ENCODE results near the gene PARVB.

The PARVB gene

GRCh38 chr22:44147821-44148574 lies 123.9 kb downstream of the PARVB start:
- H3K27me3 ChIP-seq = peaks cover 0 to 18% of the 10 kb centered on the region in 2 donors
- intact Hi-C loops (cut with DNase I; ENCODE audit: low total_unique reads) = loop anchor here (5.0 kb wide), 1 partner anchor 214 kb away; no protein-coding TSS in a partner anchor
- H3K36me3 ChIP-seq = no peaks in the 10 kb centered on the region
- no peak overlapping the region for H3K4me3 ChIP-seq
- no peaks in the 10 kb centered on the region for H3K9me3 ChIP-seq
- no peak overlapping the region for H3K27ac ChIP-seq
- DNase-seq = no peak
- H3K4me1 ChIP-seq = peaks cover 0 to 12% (median 2%) of the 10 kb centered on the region in 4 donors
- TF ChIP-seq, protein P1, sequence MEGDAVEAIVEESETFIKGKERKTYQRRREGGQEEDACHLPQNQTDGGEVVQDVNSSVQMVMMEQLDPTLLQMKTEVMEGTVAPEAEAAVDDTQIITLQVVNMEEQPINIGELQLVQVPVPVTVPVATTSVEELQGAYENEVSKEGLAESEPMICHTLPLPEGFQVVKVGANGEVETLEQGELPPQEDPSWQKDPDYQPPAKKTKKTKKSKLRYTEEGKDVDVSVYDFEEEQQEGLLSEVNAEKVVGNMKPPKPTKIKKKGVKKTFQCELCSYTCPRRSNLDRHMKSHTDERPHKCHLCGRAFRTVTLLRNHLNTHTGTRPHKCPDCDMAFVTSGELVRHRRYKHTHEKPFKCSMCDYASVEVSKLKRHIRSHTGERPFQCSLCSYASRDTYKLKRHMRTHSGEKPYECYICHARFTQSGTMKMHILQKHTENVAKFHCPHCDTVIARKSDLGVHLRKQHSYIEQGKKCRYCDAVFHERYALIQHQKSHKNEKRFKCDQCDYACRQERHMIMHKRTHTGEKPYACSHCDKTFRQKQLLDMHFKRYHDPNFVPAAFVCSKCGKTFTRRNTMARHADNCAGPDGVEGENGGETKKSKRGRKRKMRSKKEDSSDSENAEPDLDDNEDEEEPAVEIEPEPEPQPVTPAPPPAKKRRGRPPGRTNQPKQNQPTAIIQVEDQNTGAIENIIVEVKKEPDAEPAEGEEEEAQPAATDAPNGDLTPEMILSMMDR (IDR thresholded peaks at IDR 0.05) = no peak

- TF ChIP-seq, protein P1 (IDR thresholded peaks at IDR 0.05) = no peak
- no peak for DNase-seq
Measured at GRCh38 chr22:44151676-44152075, 127.6 kb downstream of the PARVB start.

DNA sequence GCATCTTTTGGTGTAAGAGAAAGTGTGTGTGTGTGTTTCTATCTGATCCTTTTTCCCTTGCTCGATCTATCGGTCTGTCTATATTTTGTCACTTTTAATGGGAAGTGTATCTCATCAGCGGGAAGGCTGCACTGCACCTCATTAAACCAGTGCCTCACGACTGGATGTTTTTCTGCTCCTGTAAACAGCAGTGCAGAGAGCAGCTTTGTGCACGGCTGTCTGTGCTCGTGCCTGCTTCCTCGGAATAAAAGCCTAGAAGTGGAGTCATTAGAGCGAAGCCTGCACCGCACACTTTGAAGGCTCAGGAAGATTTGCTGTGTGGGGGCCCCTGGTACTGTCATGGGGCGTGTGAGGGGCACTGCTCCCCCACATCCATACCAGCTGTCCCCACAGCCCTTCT lies 129.6 kb downstream of the PARVB start:
- intact Hi-C loops (cut with DNase I; ENCODE audit: low total_unique reads) = no loop called here
- Histone ChIP-seq H3K4me3 (no peak overlapping the region), H3K36me3 (no peaks in the 10 kb centered on the region), H3K27me3 (peaks cover 0 to 3% of the 10 kb centered on the region in 2 donors), H3K9me3 (no peaks in the 10 kb centered on the region), H3K27ac (no peak overlapping the region), H3K4me1 (no peaks in the 10 kb centered on the region)
- DNase-seq = no peak
- TF ChIP-seq, protein P1 (IDR thresholded peaks at IDR 0.05) = no peak

More at GRCh38 chr22:44151676-44152075, 127.6 kb downstream of the PARVB start:
- peaks cover 0 to 9% of the 10 kb centered on the region in 2 donors for H3K27me3 ChIP-seq
- H3K36me3 ChIP-seq = no peaks in the 10 kb centered on the region
- H3K27ac ChIP-seq = no peak overlapping the region
- no peak overlapping the region for H3K4me3 ChIP-seq
- peaks cover 0 to 8% (median 0%) of the 10 kb centered on the region in 4 donors for H3K4me1 ChIP-seq
- intact Hi-C loops (cut with DNase I; ENCODE audit: low total_unique reads) = no loop called here
- H3K9me3 ChIP-seq = no peaks in the 10 kb centered on the region

GRCh38 chr22:44154436-44154942 lies 130.4 kb downstream of the PARVB start:
- H3K9me3 ChIP-seq = no peaks in the 10 kb centered on the region
- TF ChIP-seq, protein P1 (IDR thresholded peaks at IDR 0.05) = no peak
- no peak overlapping the region for H3K4me3 ChIP-seq
- intact Hi-C loops (cut with DNase I; ENCODE audit: low total_unique reads) = no loop called here
- no peaks in the 10 kb centered on the region for H3K4me1 ChIP-seq
- no peaks in the 10 kb centered on the region for H3K36me3 ChIP-seq
- no peak for DNase-seq
- peaks cover 0 to 3% of the 10 kb centered on the region in 2 donors for H3K27me3 ChIP-seq
- no peak overlapping the region for H3K27ac ChIP-seq

GRCh38 chr22:44155115-44155514 lies 131.0 kb downstream of the PARVB start:
- no peaks in the 10 kb centered on the region for H3K4me1 ChIP-seq
- intact Hi-C loops (cut with DNase I; ENCODE audit: low total_unique reads) = no loop called here
- H3K27me3 ChIP-seq = no peaks in the 10 kb centered on the region
- H3K9me3 ChIP-seq = no peaks in the 10 kb centered on the region
- H3K27ac ChIP-seq = no peak overlapping the region
- H3K4me3 ChIP-seq = no peak overlapping the region
- DNase-seq = no peak
- TF ChIP-seq, protein P1 (IDR thresholded peaks at IDR 0.05) = no peak
- no peaks in the 10 kb centered on the region for H3K36me3 ChIP-seq
